Activated CD4-positive, alpha-beta T cell treated with anti-CD3 and anti-CD28 coated beads, Interleukin-2, amount 10 ng/mL, durations not matched to agents 24 days and 14 days (primary cell): Measurements from ENCODE around the gene HDAC6. TPM values are rescaled to one million over a fixed set of nuclear protein-coding genes. Genes with fewer than 3 reads are reported as not detected.
"Not testable (repeated sequence)": the region's sequence is repeated elsewhere in the genome, so short reads cannot be mapped to it uniquely, and the experiment has no call there.

Experiments
- DNase-seq: peaks from one replicate; pipeline ENCODE4 v3.0.0; 2022
- H3K27ac Mint-ChIP-seq: one replicate; pipeline ENCODE4 v1.8.0; 2022; ENCODE audit warnings: mild to moderate bottlenecking, mixed read lengths
- H3K27me3 Mint-ChIP-seq: one replicate; pipeline ENCODE4 v1.8.0; 2022; ENCODE audit warnings: mixed read lengths
- H3K36me3 Mint-ChIP-seq: one replicate; pipeline ENCODE4 v1.8.0; 2022; ENCODE audit warnings: low read depth, mild to moderate bottlenecking, mixed read lengths
- H3K4me1 Mint-ChIP-seq: one replicate; pipeline ENCODE4 v1.8.0; 2021; ENCODE audit warnings: mixed read lengths
- H3K4me3 Mint-ChIP-seq: one replicate; pipeline ENCODE4 v1.8.0; 2022; ENCODE audit warnings: mild to moderate bottlenecking, moderate library complexity, mixed read lengths
- H3K9me3 Mint-ChIP-seq: one replicate; pipeline ENCODE4 v1.8.0; 2021; ENCODE audit warnings: mixed read lengths
- intact Hi-C: fragments of 100-400 bp; cut with micrococcal nuclease; formaldehyde crosslinking; loops from one replicate; pipeline ENCODE4 v1.15.1; 2023
- total RNA-seq: library from RNA; stranded (reverse); gene quantifications from 2 replicates; pipeline ENCODE4 v1.2.3, GENCODE V29; 2022

HDAC6 gene
- total RNA-seq, 1 donor from 2014 or later: 55.2 TPM

GRCh38 chrX:48852857-48853256, 51.0 kb downstream of the HDAC6 start:
- Mint-ChIP-seq H3K9me3 (no peaks in the 10 kb centered on the region), H3K27ac (no peak overlapping the region), H3K36me3 (no peaks in the 10 kb centered on the region), H3K4me3 (no peak overlapping the region), H3K27me3 (peaks cover 16% of the 10 kb centered on the region), H3K4me1 (peaks cover 8% of the 10 kb centered on the region)
- intact Hi-C loops: no loop called here
- no peak for DNase-seq

GRCh38 chrX:48853494-48853893, 51.6 kb downstream of the HDAC6 start:
- H3K4me1 Mint-ChIP-seq, intact Hi-C loops, DNase-seq, H3K36me3 Mint-ChIP-seq, H3K4me3 Mint-ChIP-seq, H3K9me3 Mint-ChIP-seq, H3K27ac Mint-ChIP-seq: not testable (repeated sequence)
- peaks cover 16% of the 10 kb centered on the region for H3K27me3 Mint-ChIP-seq

- H3K9me3 Mint-ChIP-seq, DNase-seq, H3K27ac Mint-ChIP-seq, H3K36me3 Mint-ChIP-seq, intact Hi-C loops, H3K4me3 Mint-ChIP-seq, H3K4me1 Mint-ChIP-seq: not testable (repeated sequence)
- H3K27me3 Mint-ChIP-seq: peaks cover 12% of the 10 kb centered on the region
Measured at GRCh38 chrX:48854121-48854804, 52.4 kb downstream of the HDAC6 start.

- Mint-ChIP-seq H3K27me3 (peaks cover 12% of the 10 kb centered on the region), H3K4me3 (no peak overlapping the region), H3K27ac (no peak overlapping the region), H3K36me3 (no peaks in the 10 kb centered on the region), H3K4me1 (peaks cover 4% of the 10 kb centered on the region), H3K9me3 (no peaks in the 10 kb centered on the region)
- peak; percentile 59 for DNase-seq
- intact Hi-C loops: no loop called here
Measured at GRCh38 chrX:48854898-48855297, 53.0 kb downstream of the HDAC6 start.

GRCh38 chrX:48864210-48864609, 62.3 kb downstream of the HDAC6 start:
- Mint-ChIP-seq H3K36me3 (no peaks in the 10 kb centered on the region), H3K27ac (no peak overlapping the region), H3K9me3 (no peaks in the 10 kb centered on the region), H3K27me3 (peaks cover 3% of the 10 kb centered on the region), H3K4me1 (no peaks in the 10 kb centered on the region), H3K4me3 (no peak overlapping the region)
- intact Hi-C loops: no loop called here
- DNase-seq: no peak

GRCh38 chrX:48872017-48872416, 70.2 kb downstream of the HDAC6 start:
- H3K9me3 Mint-ChIP-seq, H3K27me3 Mint-ChIP-seq, H3K4me3 Mint-ChIP-seq, H3K27ac Mint-ChIP-seq, H3K4me1 Mint-ChIP-seq, H3K36me3 Mint-ChIP-seq, DNase-seq, intact Hi-C loops: not testable (repeated sequence)

Other genes with a start within 250 kb of the HDAC6 start
- 317 and 318 TPM in 2 replicates for gene RBM3, start 227.6 kb upstream of the HDAC6 start, total RNA-seq
- 43.8 and 44.9 TPM in 2 replicates for gene WDR13, start 204.6 kb upstream of the HDAC6 start, total RNA-seq
- gene WAS, start 118.3 kb upstream of the HDAC6 start, total RNA-seq: 99.0 and 104 TPM in 2 replicates
- 27.6 and 32.2 TPM in 2 replicates for gene SUV39H1, start 105.3 kb upstream of the HDAC6 start, total RNA-seq
- gene GLOD5, start 40.3 kb upstream of the HDAC6 start, total RNA-seq: not detected in 2 replicates
- gene GATA1, start 15.5 kb upstream of the HDAC6 start, total RNA-seq: not detected in 2 replicates
- not detected in 2 replicates for gene ERAS, start 24.4 kb downstream of the HDAC6 start, total RNA-seq
- 0.33 TPM in 1 of 2 replicates, not detected in the other for gene PCSK1N, start 33.5 kb downstream of the HDAC6 start, total RNA-seq
- 72.0 and 75.1 TPM in 2 replicates for gene TIMM17B, start 95.7 kb downstream of the HDAC6 start, total RNA-seq
- 104 and 114 TPM in 2 replicates for gene PQBP1, start 95.9 kb downstream of the HDAC6 start, total RNA-seq
- 19.5 and 22.8 TPM in 2 replicates for gene SLC35A2, start 109.6 kb downstream of the HDAC6 start, total RNA-seq
- 391 and 394 TPM in 2 replicates for gene PIM2, start 117.0 kb downstream of the HDAC6 start, total RNA-seq
- gene OTUD5, start 155.5 kb downstream of the HDAC6 start, total RNA-seq: 76.2 and 76.7 TPM in 2 replicates
- 2.5 and 3.5 TPM in 2 replicates for gene KCND1, start 169.8 kb downstream of the HDAC6 start, total RNA-seq
- 85.7 and 87.3 TPM in 2 replicates for gene GRIPAP1, start 200.2 kb downstream of the HDAC6 start, total RNA-seq
- gene TFE3, start 241.3 kb downstream of the HDAC6 start, total RNA-seq: 28.8 and 30.8 TPM in 2 replicates